OCI-M1 (cell line): ENCODE results near the gene PRDM2.

Experiments used
- DNase-seq: peaks from one replicate; lab custom pipeline; 2025; lab: John Stamatoyannopoulos, UW

Gene PRDM2

DNA sequence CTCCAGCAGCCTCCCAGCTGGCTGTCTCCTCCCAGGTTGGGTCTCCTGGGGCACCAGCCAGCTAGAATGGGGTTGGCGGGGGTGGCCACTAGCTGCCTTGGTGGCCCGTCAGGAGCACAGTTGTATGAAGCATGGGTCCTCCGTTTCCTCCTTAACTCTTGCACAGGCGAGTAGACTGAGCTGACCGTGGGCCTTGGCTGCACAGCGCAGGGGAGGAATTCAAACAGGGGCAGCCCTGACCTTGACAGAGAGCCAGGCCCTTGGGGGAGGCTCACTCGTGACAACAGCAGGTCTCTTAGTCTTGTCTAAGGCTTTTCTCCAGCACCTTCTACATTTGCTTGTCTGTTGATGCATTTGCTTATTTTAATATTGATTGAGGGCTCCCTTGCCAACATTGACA lies 114.1 kb downstream of the PRDM2 start:
- DNase-seq, result no peak

DNA sequence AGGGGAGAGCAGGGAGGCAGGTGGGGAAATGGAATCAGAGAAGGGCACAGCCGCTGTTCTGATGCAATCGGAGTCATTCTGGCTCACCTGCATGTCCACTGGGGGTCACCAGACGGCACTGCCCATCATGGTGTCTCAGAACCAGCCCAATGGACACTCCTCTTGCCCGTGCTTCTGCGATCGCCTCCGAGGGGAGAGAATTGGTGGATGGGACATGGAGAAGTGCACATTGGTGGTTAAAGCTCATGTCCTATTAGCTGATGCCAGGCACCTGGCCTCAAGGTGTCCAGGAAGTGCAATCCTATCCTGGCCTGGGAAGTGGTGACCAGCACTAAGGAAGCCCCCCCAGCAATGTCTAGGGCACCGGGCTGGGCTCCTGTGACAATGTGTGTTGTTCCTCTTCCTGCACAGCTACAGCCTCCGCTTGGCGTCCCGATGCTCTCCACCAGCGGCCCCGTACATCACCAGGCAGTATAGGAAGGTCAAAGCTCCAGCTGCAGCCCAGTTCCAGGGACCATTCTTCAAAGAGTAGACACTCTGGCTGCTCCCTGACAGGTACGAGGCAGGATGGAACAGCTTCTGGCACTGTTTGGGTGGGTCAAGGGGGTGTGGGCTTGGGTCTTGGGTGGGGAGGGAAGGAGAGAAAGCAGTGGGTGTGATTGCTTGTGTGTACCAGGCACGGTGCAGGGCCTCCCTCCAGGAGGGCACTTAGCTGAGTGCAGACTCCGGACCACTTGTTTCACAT lies 116.2 kb downstream of the PRDM2 start:
- no peak for DNase-seq

GRCh38 chr1:13817906-13818305 lies 117.9 kb downstream of the PRDM2 start:
- DNase-seq, result no peak

DNA sequence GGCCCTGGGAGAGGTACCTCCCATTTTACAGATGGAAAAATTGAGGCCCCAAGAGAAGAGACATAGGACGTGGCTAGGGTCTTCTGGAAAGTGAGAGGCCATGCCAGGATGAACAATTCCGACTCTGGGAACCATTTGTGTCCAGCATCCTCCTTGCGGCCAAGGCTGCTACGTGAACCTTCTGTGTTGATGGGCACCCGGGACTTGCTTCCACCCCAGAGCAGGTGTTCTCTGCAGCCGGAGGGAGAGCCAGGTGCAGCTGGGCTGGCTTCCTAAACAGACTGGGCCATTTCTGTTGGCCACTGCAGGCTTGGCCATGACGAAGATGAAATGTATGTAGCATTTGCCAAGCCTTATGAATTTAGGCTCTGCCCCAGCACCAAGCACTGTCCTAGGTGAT lies 118.9 kb downstream of the PRDM2 start:
- no peak for DNase-seq

DNA sequence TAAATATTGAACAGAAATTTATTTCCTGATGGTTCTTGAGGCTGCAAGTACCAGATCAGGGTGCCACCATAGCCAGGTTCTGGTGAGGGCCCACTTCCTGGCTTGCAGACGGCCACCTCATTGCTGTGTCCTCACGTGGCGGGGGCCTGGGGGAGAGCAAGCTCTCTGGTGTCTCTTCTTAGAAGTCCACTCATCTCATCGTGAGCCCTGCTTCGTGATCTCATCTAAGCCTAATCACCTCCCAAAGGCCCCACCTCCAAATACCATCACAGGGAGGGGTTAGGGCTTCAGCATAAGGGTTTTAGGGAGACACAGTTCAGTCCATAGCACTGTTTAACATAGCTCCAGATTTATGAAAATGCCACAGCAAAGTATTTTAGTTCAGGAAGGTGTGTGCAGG lies 119.7 kb downstream of the PRDM2 start:
- no peak for DNase-seq

- DNase-seq, result no peak
Measured at GRCh38 chr1:13820055-13820454, 120.1 kb downstream of the PRDM2 start.

DNA sequence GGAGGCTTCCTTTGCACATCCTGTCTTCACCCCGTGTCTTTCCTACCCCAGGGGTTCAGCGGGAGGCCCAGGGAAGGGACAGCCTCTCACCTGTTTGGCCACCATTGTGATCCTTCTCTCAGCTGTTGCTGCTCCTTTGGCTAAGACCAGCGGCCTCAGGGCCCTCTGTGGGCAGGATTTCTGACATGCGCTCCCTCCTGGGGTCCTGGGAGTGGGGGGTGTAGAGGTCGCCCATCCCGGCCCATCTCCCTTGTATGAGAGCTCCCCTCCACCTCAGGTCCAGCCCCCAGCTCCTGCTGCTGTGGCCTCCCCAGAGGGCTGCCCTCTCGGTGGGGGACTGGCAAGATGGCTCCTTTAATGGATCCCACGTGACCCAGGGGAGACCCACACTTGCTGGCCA lies 120.5 kb downstream of the PRDM2 start:
- no peak for DNase-seq

DNA sequence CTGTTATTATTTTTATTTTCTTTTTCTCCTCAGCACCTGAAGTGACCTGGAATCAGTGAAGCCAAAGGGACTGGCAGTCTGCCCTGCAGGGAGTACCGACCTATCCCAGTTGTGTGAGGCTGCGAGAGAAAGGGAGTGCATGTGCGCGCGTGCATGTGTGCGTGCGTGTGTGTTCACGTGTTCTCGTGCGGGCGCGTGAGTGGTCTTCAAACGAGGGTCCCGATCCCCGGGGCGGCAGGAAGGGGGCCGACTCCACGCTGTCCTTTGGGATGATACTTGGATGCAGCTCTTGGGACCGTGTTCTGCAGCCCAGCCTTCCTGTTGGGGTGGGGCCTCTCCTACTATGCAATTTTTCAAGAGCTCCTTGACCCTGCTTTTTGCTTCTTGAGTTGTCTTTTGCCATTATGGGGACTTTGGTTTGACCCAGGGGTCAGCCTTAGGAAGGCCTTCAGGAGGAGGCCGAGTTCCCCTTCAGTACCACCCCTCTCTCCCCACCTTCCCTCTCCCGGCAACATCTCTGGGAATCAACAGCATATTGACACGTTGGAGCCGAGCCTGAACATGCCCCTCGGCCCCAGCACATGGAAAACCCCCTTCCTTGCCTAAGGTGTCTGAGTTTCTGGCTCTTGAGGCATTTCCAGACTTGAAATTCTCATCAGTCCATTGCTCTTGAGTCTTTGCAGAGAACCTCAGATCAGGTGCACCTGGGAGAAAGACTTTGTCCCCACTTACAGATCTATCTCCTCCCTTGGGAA lies 123.3 kb downstream of the PRDM2 start:
- no peak for DNase-seq

GRCh38 chr1:13823936-13824335 lies 123.9 kb downstream of the PRDM2 start:
- DNase-seq, result no peak

- DNase-seq, result no peak
Measured at GRCh38 chr1:13824626-13825025, 124.6 kb downstream of the PRDM2 start.

DNA sequence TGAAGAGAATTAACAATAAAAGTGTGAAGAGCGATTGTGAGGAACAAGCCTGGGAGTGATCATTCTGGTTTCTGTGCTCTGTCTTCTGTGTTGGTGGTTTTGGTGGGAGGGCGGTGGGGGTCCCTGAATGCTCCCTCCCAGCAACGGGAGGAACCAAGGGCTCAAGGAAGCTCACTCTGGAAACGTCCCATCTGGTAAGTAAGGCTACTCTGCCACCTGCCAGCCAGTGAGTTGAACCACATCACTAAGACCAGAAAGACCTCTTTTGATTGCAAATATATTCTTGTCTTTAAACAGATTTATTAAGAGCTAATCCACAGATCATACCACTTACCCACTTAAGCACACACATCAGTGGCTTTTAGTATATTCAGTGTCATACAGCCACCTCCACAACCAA lies 125.0 kb downstream of the PRDM2 start:
- DNase-seq, result no peak

DNA sequence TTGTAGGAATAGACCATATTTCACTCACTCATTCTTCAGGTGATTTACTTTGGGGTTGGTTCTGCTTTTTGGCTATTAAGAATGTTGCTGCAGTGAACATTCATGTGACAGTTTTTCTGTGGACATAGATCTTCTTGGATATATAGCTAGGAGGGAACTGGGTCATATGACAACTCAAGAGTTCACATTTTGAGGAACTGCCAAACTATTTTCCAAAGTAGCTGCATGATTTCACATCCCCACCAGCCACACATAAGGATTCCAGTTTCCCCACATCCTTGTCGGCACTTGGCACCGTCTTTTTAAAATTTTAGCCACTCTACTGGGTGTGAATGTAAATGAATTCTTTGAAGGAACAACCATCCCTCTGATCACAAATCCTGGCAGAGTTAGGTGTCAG lies 126.0 kb downstream of the PRDM2 start:
- peak; percentile 3 for DNase-seq

DNA sequence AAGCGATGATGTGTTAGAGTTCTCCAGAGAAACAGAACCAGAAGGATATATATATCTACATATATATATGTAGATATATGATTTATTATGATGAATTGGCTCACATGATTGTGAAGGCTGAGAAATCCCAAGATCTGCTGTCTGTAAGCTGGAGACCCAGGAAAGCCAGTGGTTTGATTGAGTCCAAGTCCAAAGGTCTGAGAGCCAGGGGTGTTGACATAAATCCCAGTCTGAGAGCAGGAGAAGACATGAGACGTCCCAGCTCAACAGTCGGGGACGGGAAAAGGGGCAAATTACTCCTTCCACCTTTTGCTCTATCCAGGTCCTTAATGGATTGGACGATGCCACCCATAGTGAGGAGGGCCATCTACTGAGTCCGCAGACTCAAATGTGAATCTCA lies 126.6 kb downstream of the PRDM2 start:
- DNase-seq, result no peak

GRCh38 chr1:13828454-13829151 lies 128.6 kb downstream of the PRDM2 start:
- peak; percentile 48 for DNase-seq

DNA sequence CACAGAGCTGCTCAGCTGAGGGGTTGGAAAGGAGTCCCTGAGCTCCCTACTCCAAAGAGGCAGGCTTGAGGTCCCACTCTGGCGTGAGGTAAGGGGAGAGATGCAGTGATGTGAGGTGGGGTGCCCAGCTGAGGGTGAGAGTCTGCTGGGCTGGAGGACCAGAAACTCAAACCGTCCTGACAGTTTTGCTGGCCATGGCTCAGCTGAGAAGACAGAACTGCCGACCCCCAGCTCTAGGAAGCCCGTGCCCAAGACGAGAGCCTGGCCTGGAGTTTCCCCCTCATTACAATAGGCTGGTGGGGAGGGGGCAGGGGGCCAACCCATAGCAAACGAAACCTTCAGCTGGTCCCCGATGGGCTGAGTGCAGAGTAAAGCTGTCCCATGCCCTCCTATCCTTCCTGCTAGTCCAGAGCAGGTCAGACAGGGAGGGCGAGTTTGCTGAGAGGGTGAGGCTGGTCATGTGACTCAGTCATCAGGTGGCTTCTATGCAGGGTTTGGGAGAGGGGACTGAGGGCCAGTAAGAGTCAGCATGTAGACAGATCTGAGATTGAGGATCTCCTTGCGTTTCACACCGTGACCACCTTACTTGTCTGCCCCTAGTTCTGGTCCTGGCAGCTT lies 129.3 kb downstream of the PRDM2 start:
- DNase-seq, result no peak

- no peak for DNase-seq
Measured at GRCh38 chr1:13830170-13830569, 130.2 kb downstream of the PRDM2 start.

DNA sequence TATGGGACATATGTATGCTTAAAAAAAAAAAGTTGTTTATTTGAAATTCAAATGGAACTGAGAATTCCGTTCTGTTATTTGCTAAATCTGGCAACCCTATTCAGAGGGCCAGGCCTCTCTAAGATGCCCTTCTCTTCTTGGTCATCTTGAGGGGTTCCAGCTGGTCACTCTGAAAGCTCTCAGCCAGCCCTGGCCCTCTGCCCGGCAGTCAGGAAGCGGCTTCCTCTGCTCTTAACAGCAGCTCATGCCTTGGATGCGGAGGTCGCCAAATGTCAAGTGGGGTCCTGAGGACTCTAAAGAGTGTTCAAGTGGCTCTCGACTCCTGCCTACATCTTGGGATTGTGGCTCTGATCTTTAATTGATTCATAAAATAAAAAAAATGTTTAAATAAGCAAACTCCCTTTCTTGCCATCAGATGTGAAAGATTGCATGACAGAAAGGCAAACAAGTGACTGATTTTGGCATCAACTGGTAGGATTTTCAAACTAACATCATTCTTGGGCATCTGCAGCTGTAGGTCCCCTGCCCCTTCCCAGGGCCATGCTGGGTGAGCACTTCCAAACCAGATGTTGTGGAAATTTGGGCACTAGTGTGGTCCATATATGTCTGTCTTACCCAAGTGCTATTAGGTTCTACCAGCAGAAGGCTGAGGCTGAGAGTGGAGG lies 130.8 kb downstream of the PRDM2 start:
- no peak for DNase-seq

- no peak for DNase-seq
Measured at GRCh38 chr1:13832100-13832499, 132.1 kb downstream of the PRDM2 start.

DNA sequence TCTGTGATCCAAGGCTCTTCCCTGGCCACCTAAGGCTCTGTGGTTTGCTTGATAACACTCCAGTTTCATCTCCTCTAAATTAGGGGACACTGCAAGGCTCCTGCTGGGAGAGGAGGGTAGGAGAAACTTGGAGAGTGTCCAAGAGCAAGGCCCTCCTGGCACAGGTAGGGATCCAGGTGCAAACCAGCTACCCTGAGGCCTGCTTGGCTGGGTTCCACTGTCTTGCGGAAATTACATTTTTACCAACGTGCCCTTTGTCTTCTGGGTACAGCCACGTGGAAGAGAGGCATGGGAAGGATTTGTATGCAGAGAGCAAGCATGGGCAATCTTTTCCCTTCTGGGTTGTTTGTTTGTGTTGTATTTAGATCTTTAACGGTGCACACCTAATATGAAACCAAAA lies 132.5 kb downstream of the PRDM2 start:
- DNase-seq, result no peak

GRCh38 chr1:13836136-13836535 lies 136.1 kb downstream of the PRDM2 start:
- no peak for DNase-seq

DNA sequence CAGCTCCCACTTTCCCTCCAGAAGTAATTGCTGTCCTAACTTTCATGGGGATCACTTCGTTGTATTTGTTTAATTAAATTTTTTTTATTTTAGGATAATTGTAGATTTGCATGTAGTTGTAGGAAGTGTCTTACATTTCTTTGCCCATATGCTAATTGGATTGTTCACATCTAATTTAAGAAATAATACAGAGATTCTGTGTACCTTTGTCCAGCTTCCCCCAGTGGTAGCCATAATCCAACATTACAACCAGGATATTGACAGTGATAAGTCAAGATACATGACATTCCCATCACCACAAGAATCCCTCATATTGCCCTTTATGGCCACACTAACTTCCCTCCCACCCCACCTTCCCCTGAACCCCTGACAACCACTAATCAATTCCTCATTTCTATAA lies 136.6 kb downstream of the PRDM2 start:
- DNase-seq, result no peak

- DNase-seq, result no peak
Measured at GRCh38 chr1:13838236-13838635, 138.2 kb downstream of the PRDM2 start.
